TTC549 (cell line): ENCODE measurements around the gene COTL1.
"Not testable (repeated sequence)": the region's sequence is repeated elsewhere in the genome, so short reads cannot be mapped to it uniquely, and the experiment has no call there.

Experiments
- FAIRE-seq: peaks from 2 replicates; lab custom pipeline; 2012; peaks lifted over from hg19 to GRCh38; lab: Jason Lieb, UNC

Gene COTL1

GRCh38 chr16:84643180-84643583 is 25.3 kb upstream of the COTL1 start:
- FAIRE-seq = no peak

- no peak for FAIRE-seq
Observed at GRCh38 chr16:84641643-84642358, 23.9 kb upstream of the COTL1 start.

- no peak for FAIRE-seq
Observed at GRCh38 chr16:84640145-84640544, 22.3 kb upstream of the COTL1 start.

- FAIRE-seq = no peak
Observed at GRCh38 chr16:84638231-84638806, 20.4 kb upstream of the COTL1 start.

GRCh38 chr16:84637709-84638108 is 19.8 kb upstream of the COTL1 start:
- FAIRE-seq = no peak

- no peak for FAIRE-seq
Observed at GRCh38 chr16:84635702-84636101, 17.8 kb upstream of the COTL1 start.

GRCh38 chr16:84633622-84634021 is 15.7 kb upstream of the COTL1 start:
- no peak for FAIRE-seq

- FAIRE-seq = not testable (repeated sequence)
Observed at GRCh38 chr16:84632862-84633261, 15.0 kb upstream of the COTL1 start.

GRCh38 chr16:84631886-84632285 is 14.0 kb upstream of the COTL1 start:
- FAIRE-seq = no peak

GRCh38 chr16:84631153-84631466 is 13.2 kb upstream of the COTL1 start:
- no peak for FAIRE-seq

GRCh38 chr16:84630446-84631152 is 12.7 kb upstream of the COTL1 start:
- no peak for FAIRE-seq

GRCh38 chr16:84630009-84630408 is 12.1 kb upstream of the COTL1 start:
- FAIRE-seq = no peak

GRCh38 chr16:84629580-84629979 is 11.7 kb upstream of the COTL1 start:
- no peak for FAIRE-seq

- FAIRE-seq = no peak
Observed at GRCh38 chr16:84628226-84628731, 10.4 kb upstream of the COTL1 start.

- no peak for FAIRE-seq
Observed at GRCh38 chr16:84625556-84625955, 7.7 kb upstream of the COTL1 start.

GRCh38 chr16:84620913-84621312 is 3.0 kb upstream of the COTL1 start:
- not testable (repeated sequence) for FAIRE-seq

- no peak for FAIRE-seq
Observed at GRCh38 chr16:84618581-84619460, 943 bp upstream of the COTL1 start.

- FAIRE-seq = no peak
Observed at GRCh38 chr16:84617041-84617790, 662 bp downstream of the COTL1 start.

- FAIRE-seq = no peak
Observed at GRCh38 chr16:84616515-84616914, 1.4 kb downstream of the COTL1 start.

GRCh38 chr16:84614968-84615813 is 2.7 kb downstream of the COTL1 start:
- FAIRE-seq = no peak

GRCh38 chr16:84614623-84614967 is 3.3 kb downstream of the COTL1 start:
- no peak for FAIRE-seq
